ENCODE results near the gene ITPR1.

DNA sequence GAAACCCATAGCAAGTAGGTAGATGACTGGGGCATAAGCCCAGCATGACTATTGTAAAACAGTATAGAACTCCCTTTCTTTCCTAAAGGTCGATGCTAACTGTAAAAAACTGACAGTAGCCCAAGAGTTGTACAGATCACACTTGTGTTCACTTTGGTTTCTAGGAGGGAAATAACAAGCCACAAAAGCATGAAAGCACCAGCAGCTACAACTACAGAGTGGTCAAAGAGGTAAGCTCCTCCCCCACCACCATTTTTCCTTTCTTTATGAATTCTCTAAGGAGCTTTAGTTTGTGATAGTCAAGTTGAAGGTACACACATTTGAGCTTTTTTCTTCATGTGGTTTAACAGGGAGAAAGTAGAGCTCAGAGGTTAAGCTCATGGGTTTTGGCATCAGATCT, 191.0 kb downstream of the ITPR1 start:
- TF ChIP-seq, protein P1, sequence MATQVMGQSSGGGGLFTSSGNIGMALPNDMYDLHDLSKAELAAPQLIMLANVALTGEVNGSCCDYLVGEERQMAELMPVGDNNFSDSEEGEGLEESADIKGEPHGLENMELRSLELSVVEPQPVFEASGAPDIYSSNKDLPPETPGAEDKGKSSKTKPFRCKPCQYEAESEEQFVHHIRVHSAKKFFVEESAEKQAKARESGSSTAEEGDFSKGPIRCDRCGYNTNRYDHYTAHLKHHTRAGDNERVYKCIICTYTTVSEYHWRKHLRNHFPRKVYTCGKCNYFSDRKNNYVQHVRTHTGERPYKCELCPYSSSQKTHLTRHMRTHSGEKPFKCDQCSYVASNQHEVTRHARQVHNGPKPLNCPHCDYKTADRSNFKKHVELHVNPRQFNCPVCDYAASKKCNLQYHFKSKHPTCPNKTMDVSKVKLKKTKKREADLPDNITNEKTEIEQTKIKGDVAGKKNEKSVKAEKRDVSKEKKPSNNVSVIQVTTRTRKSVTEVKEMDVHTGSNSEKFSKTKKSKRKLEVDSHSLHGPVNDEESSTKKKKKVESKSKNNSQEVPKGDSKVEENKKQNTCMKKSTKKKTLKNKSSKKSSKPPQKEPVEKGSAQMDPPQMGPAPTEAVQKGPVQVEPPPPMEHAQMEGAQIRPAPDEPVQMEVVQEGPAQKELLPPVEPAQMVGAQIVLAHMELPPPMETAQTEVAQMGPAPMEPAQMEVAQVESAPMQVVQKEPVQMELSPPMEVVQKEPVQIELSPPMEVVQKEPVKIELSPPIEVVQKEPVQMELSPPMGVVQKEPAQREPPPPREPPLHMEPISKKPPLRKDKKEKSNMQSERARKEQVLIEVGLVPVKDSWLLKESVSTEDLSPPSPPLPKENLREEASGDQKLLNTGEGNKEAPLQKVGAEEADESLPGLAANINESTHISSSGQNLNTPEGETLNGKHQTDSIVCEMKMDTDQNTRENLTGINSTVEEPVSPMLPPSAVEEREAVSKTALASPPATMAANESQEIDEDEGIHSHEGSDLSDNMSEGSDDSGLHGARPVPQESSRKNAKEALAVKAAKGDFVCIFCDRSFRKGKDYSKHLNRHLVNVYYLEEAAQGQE (IDR thresholded peaks at IDR 0.05), result no peak
- no peak for TF ChIP-seq POLR2A (IDR thresholded peaks at IDR 0.05; ENCODE audit: low read length)
- no peak for TF ChIP-seq RFX5 (IDR thresholded peaks at IDR 0.05)
- TF ChIP-seq, protein P2, sequence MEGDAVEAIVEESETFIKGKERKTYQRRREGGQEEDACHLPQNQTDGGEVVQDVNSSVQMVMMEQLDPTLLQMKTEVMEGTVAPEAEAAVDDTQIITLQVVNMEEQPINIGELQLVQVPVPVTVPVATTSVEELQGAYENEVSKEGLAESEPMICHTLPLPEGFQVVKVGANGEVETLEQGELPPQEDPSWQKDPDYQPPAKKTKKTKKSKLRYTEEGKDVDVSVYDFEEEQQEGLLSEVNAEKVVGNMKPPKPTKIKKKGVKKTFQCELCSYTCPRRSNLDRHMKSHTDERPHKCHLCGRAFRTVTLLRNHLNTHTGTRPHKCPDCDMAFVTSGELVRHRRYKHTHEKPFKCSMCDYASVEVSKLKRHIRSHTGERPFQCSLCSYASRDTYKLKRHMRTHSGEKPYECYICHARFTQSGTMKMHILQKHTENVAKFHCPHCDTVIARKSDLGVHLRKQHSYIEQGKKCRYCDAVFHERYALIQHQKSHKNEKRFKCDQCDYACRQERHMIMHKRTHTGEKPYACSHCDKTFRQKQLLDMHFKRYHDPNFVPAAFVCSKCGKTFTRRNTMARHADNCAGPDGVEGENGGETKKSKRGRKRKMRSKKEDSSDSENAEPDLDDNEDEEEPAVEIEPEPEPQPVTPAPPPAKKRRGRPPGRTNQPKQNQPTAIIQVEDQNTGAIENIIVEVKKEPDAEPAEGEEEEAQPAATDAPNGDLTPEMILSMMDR (IDR thresholded peaks at IDR 0.05), result no peak
- TF ChIP-seq MAFK (IDR thresholded peaks at IDR 0.05; ENCODE audit: partially characterized antibody), result no peak
- no peak for TF ChIP-seq HOXB5 (CRISPR knock-in tag; IDR thresholded peaks at IDR 0.05)
- TF ChIP-seq, protein P3, sequence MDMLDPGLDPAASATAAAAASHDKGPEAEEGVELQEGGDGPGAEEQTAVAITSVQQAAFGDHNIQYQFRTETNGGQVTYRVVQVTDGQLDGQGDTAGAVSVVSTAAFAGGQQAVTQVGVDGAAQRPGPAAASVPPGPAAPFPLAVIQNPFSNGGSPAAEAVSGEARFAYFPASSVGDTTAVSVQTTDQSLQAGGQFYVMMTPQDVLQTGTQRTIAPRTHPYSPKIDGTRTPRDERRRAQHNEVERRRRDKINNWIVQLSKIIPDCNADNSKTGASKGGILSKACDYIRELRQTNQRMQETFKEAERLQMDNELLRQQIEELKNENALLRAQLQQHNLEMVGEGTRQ (IDR thresholded peaks at IDR 0.05), result no peak
- TF ChIP-seq NR3C1 (IDR thresholded peaks at IDR 0.05), result no peak
- TF ChIP-seq TP53 (CRISPR knock-in tag; IDR thresholded peaks at IDR 0.05), result no peak
- TF ChIP-seq FOSL2 (IDR thresholded peaks at IDR 0.05), result no peak
- TF ChIP-seq FOSL2 (CRISPR knock-in tag; IDR thresholded peaks at IDR 0.05), result no peak
- TF ChIP-seq EP300 (IDR thresholded peaks at IDR 0.05), result no peak
